HepG2 (cell line): ENCODE data around the gene FAT2.

ENCODE experiments used
- RARG ChIP-seq: sonication (generic); formaldehyde crosslinking; IDR thresholded peaks from 2 replicates; pipeline ENCODE4 v1.4.0; 2020; ENCODE audit warnings: low read depth, mild to moderate bottlenecking, missing genetic modification reagents
- TCF7 ChIP-seq: sonication (generic); IDR thresholded peaks from 2 replicates; pipeline ENCODE4 v1.6.1; 2016; ENCODE audit warnings: antibody characterized with exemption, low read depth
- TF ChIP-seq, protein P1 (sequence below): sonication (generic); formaldehyde crosslinking; IDR thresholded peaks from 2 replicates; pipeline ENCODE4 v1.4.0; 2020; ENCODE audit warnings: mild to moderate bottlenecking, missing genetic modification reagents

DNA sequence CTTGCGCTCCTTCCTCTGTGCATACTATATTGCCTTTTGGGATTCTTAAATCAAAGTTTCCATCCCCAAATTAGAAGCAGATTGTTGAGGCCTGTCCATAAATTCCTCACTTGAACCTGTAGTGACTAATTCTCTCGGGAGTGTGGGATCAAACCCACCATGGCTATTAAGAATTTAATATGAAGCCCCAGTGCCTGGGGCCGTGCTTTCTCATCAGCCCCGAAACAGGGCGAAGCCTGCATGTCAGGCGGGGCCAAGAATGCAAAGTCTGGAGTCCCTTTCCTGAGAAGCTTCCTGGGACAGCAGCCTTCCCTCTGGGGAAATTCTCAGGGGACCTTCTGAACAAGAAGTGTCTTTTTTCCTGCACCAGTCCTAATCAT, 29.3 kb upstream of the FAT2 start:
- TF ChIP-seq, protein P1, sequence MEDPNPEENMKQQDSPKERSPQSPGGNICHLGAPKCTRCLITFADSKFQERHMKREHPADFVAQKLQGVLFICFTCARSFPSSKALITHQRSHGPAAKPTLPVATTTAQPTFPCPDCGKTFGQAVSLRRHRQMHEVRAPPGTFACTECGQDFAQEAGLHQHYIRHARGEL (CRISPR knock-in tag): no peak
- TF ChIP-seq TCF7 (no peak), RARG (no peak)
